HG03520 (cell line): ENCODE measurements around the gene BICD1.

Experiments
- ATAC-seq: cut with Tn5 transposase; IDR thresholded peaks from one replicate; pipeline ENCODE4 v1.9.1; 2021; ENCODE audit warnings: mild to moderate bottlenecking, moderate library complexity; ENCODE audit not compliant: unreplicated experiment

BICD1 gene

DNA sequence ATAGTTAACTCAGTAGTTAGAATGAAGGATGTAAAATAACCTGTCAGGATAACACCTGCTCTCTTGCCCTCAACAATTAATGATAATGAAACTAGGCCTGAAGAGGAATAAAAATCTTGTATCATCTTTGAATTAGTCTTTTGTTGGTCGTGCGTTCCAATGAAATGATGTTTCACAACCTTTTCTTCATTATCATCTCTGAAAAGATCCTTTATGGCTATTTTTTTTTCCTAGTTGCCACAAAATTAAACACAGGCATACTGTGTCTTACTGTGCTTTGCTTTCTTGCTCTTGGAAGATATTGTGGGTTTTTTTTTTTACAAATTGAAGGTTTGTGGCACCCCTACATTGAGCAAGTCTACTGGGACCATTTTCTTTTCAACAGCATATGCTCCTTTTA lies 128.6 kb downstream of the BICD1 start:
- no peak for ATAC-seq

DNA sequence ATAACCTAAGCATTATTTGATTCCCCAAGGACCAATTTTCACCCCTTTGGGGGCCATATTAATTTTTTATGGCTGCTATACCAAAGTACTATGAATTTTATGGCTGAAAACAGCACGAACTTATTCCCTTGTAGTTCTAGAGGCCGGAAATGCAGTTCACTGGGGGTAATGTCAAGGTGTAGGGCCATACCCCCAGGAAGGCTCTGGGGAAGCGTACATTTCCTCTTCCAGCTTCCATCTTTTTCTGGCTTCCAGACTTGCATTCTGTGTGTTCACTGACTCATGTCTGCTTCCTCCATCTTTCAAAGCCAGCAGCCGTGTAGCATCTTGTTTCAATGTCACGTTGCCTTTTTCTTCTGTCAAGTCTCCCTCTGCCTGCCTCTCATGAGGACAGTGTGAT lies 133.5 kb downstream of the BICD1 start:
- no peak for ATAC-seq

DNA sequence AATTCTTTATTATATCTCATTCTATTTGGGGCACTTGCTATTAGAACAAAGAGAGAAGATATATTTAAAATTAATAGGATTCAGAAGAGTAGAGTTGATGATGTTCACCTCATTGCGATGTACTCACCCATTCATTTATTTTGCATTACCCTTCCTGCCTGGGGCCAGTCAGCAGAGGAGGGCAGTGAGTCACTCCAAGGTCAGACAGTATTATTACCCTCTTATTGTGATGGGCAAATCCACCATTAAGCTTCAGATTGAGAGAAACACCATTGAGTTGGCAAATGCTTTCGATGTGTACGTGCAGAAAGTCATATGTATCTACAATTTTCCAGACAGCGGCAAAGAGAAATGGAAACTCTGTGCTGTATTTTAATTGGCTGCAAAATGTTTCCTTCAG lies 134.2 kb downstream of the BICD1 start:
- no peak for ATAC-seq

DNA sequence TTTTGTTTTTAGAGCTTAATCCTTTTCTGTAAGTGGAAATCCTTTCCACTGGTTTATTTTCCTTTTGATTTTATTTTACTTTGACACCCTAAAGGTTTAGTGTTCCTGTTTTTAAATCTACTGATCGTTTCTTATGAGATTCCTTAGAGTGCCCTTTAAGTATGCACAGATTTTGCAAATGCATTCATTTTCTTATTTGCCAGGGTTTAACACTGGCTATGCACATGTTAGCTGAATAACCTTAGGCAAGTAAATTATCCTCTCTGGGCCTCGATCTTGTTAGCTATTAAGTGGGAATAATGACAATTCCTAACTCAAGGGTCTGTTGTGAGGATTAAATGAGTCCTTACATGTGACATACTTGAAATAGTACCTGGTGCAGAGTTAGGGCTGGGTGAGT lies 136.0 kb downstream of the BICD1 start:
- no peak for ATAC-seq

GRCh38 chr12:32248441-32249140 lies 141.9 kb downstream of the BICD1 start:
- ATAC-seq = no peak

GRCh38 chr12:32249777-32250176 lies 143.1 kb downstream of the BICD1 start:
- ATAC-seq = no peak

DNA sequence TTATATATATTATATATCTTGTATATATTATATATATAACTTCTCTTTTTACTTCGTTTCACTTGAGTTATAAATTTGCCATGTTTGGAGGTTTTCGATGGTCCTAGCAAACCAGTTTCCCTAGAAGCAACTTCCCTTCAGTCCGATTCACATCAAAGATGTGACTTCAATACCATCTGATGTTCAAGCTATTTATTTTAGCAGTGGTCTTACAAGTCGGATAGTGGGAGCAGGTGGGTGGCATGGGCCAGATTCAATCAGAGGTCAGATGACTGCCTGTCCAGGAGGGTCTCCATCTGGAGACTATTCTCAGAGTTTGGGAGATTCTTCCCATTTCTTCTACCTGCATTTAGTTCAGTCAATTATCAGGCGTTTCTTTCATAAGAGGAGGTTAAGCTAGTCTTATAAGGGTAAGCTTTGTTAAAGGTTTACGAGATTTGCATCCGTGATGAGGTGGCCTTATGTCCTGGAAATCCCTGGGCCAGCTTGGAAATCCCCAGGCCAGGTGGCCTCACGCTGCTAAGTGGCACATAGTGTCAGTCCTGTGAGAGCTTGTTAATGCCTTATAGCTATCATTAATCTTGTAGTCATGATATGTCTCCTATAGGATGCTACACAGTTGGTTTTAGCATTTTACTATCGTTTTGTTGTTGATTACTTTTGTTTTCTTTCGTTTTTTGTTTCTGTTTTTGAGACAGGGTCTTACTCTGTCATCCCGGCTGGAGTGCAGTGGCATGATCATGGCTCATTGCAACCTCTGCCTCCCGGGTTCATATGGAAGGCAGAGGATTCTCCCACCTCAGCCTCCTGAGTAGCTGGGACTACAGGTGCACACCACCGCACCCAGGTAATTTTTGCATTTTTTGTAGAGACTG lies 145.8 kb downstream of the BICD1 start:
- ATAC-seq = peak; percentile 81

DNA sequence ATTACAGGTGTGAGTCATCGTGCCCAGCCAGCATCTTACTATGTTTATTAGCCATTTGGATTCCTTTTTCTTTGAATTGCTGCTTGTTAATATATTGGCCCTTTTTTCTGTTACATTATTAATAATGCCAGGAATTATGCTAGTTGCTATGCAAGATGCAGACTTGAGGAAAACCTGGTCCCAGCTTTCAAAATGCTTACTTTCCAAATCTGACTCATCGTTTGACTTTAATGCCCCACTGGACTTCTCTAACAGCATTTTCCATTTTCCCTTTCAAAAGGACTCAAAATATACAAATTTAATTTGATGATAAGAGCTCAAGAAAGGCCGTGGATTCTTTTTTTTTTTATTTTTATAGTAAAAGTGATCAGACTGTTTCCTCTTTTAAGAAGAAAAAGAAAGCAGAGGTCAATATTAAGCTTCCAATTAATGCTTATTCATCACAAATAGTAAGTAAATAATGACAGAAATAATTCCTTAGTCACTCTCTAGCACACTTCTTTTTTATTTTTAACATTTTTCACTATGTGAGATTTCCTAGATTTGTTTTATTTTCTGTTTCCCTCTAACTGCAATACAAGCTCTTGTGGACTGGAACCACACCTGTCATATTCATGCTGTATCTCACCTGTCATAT lies 146.6 kb downstream of the BICD1 start:
- ATAC-seq = no peak

- ATAC-seq = no peak
Observed at GRCh38 chr12:32254260-32254956, 147.8 kb downstream of the BICD1 start.

DNA sequence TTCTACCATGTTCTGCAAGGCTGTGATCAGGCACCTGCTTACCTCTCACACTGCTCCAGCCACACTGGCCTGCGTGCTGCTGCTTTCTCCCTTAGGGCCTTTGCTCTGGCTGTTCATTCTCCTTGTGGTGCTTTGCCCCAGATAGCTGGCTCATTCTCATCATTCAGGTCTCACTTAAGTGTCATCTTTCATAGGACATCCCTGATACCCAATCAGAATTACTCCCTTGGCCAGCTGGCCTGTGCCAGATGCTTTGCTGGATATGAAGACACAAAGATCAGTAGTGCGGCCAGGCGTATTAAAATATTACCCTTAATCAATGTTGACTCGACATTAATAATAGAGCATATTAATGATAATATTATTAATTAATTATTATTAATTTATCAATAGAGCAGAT lies 148.9 kb downstream of the BICD1 start:
- no peak for ATAC-seq

- ATAC-seq = no peak
Observed at GRCh38 chr12:32257695-32258496, 151.2 kb downstream of the BICD1 start.

DNA sequence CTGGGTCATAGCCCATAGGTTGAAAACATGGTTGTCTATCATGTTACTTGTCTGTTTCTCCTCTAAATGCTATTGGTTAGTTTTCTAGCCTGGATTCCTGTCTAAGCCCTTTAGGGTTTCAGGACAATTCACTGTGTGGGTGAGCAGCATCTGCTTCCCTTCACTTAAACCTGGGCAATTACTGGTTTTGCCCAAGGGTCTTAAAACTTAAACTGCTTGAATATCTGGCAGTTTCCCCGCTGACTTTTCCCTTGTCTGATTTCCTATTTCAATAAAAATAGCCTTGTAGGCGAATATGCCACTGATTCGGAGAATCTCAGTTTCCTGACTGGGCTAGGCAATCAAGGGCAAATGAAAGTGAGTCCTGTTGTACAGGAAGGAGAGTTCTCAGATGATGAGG lies 154.0 kb downstream of the BICD1 start:
- ATAC-seq = no peak

GRCh38 chr12:32261638-32262037 lies 155.0 kb downstream of the BICD1 start:
- no peak for ATAC-seq

DNA sequence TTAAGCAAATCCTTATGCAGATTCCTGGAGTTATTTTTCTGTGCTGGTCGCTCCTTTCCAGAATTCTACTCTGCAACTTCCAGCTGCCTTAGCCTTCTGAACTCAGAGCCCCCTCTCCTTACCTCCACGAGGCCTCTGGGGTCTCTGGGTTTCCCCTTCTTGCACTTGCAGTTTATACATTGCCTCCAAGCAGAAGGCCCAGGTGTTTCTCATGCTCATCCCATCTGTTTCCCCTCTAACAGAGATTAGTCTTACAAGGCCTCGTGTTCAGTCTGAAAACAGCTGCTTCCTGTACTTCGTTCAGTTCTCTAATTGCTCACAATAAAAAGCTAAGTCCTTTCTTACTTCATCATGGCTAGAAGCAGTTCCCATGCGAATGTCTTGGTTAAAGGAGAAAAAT lies 158.3 kb downstream of the BICD1 start:
- no peak for ATAC-seq

GRCh38 chr12:32265456-32265855 lies 158.8 kb downstream of the BICD1 start:
- ATAC-seq = no peak

DNA sequence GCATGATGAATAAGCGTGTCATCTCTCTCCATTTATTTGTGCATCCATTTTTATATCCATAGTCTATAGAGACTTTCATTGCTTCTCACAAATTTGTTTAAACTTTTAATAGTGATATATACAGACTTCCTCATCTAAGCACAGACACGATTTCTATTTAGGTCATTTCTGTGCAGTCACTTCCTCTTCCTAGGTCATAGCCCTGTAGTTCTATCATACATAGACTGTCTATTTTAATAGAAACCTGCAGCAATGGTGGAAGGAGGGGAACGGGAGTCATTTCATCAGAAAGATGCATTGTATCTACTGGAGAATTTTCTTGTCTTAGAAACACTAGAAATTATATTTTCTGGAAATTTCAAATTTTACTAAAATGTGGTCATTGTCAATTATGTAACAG lies 159.3 kb downstream of the BICD1 start:
- no peak for ATAC-seq

DNA sequence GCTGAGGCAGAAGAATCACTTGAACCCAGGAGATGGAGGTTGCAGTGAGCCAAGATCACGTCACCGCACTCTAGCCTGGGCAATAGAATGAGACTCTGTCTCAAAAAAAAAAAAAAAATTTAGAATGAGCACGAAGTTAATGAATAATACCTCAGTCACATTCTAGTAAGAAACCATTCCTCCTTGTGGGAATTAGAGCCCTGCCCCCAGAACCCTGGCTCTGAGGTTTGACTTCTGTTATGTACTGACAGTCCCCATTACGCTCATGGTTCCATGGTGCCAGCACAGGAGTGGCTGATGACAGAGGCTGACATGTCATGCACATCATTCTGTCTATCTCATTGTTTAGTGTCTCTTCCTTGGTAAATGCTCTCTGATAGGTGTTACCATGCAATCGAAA lies 160.1 kb downstream of the BICD1 start:
- no peak for ATAC-seq

GRCh38 chr12:32270818-32271710 lies 164.4 kb downstream of the BICD1 start:
- no peak for ATAC-seq

DNA sequence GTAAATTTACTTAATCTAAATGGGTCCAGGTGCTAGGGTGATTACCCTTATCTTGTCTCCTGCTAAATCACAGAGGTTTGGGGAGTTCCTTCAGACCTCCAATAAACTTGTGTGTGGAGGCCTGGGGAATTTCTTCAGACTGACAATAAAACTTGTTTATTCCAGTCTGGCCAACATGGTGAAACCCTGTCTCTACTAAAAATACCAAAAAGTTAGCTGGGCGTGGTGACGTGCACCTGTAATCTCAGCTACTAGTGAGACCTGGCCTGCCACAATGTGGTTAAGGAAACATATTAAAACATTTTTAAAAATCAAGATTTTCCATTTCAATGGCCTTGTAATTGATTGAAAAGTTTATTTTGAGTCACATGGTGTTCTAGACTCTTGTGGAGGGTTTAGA lies 165.8 kb downstream of the BICD1 start:
- ATAC-seq = no peak
